ENCODE data around the gene ADGRG6.

GRCh38 chr6:142367061-142367460 is 65.3 kb downstream of the ADGRG6 start:
- TF ChIP-seq CTCF (IDR thresholded peaks at IDR 0.05) (no peak), POLR2A (IDR thresholded peaks at IDR 0.05) (no peak)

All from body of pancreas (tissue), 4 donors.